ENCODE data around the gene BAIAP3.
"Not testable (repeated sequence)": the region's sequence is repeated elsewhere in the genome, so short reads cannot be mapped to it uniquely, and the experiment has no call there.

The BAIAP3 gene

GRCh38 chr16:1325673-1326371, 7.6 kb upstream of the BAIAP3 start:
- Histone ChIP-seq H3K36me3 (ENCODE audit: low read depth) (peaks cover 27% of the 10 kb centered on the region), H3K4me1 (ENCODE audit: insufficient read depth, poor library complexity, severe bottlenecking) (no peaks in the 10 kb centered on the region), H3K9me3 (ENCODE audit: severe bottlenecking) (no peaks in the 10 kb centered on the region), H3K27me3 (ENCODE audit: insufficient read depth, poor library complexity, severe bottlenecking) (no peaks in the 10 kb centered on the region), H3K27ac (ENCODE audit: poor library complexity, severe bottlenecking) (no peak overlapping the region), H3K4me3 (ENCODE audit: severe bottlenecking) (no peak overlapping the region)
- TF ChIP-seq, protein P1, sequence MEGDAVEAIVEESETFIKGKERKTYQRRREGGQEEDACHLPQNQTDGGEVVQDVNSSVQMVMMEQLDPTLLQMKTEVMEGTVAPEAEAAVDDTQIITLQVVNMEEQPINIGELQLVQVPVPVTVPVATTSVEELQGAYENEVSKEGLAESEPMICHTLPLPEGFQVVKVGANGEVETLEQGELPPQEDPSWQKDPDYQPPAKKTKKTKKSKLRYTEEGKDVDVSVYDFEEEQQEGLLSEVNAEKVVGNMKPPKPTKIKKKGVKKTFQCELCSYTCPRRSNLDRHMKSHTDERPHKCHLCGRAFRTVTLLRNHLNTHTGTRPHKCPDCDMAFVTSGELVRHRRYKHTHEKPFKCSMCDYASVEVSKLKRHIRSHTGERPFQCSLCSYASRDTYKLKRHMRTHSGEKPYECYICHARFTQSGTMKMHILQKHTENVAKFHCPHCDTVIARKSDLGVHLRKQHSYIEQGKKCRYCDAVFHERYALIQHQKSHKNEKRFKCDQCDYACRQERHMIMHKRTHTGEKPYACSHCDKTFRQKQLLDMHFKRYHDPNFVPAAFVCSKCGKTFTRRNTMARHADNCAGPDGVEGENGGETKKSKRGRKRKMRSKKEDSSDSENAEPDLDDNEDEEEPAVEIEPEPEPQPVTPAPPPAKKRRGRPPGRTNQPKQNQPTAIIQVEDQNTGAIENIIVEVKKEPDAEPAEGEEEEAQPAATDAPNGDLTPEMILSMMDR (IDR thresholded peaks at IDR 0.05; ENCODE audit: poor library complexity, severe bottlenecking): no peak
- ATAC-seq (ENCODE audit: low read depth) (peak; percentile 20; the same call in 2 of the 3 replicates), DNase-seq (ENCODE audit: low spot score) (no peak)

GRCh38 chr16:1326391-1326790, 7.1 kb upstream of the BAIAP3 start:
- no peak for ATAC-seq (ENCODE audit: low read depth)
- Histone ChIP-seq H3K36me3 (ENCODE audit: low read depth) (peaks cover 21% of the 10 kb centered on the region), H3K4me3 (ENCODE audit: severe bottlenecking) (no peak overlapping the region), H3K27ac (ENCODE audit: poor library complexity, severe bottlenecking) (no peak overlapping the region), H3K4me1 (ENCODE audit: insufficient read depth, poor library complexity, severe bottlenecking) (no peaks in the 10 kb centered on the region), H3K9me3 (ENCODE audit: severe bottlenecking) (no peaks in the 10 kb centered on the region), H3K27me3 (ENCODE audit: insufficient read depth, poor library complexity, severe bottlenecking) (peaks cover under 1% of the 10 kb centered on the region)
- DNase-seq (ENCODE audit: low spot score): no peak
- TF ChIP-seq, protein P1 (IDR thresholded peaks at IDR 0.05; ENCODE audit: poor library complexity, severe bottlenecking): no peak

DNA sequence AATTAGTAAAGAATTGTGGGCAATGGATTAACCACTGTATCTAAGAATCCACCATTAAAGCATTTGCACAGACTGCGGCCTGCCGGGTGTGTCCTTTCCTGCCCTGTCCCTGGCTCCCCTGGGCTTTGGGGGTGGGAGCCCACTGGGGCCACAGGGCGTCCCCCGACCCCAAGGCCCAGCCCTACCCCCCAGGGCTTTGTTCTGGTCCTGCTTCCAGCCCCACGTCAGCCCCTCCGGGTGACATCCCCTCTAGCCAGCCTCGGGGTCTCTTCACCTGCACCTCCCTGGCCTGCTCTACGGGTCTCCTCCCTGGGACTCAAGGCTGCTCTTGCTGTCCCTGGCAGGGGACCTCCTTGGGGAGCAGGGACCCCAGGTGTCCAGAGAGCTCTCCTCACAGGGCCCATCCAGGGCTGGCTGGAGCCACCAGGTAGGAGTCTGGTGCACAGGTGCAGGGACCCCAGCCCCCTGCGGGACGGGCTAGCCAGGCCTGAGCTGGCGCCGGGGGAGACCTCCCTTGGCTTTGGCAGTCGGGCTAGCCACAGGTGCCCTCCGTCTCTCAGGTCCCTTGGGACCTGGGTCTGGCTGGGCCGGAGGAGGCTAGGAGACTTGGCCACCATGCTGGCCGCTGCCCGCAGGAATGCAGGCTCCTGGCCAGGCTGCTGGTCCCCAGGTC, 6.4 kb upstream of the BAIAP3 start:
- H3K27ac ChIP-seq (ENCODE audit: poor library complexity, severe bottlenecking): no peak overlapping the region
- H3K36me3 ChIP-seq (ENCODE audit: low read depth): peaks cover 21% of the 10 kb centered on the region
- H3K4me1 ChIP-seq (ENCODE audit: insufficient read depth, poor library complexity, severe bottlenecking): peaks cover 6% of the 10 kb centered on the region
- DNase-seq (ENCODE audit: low spot score) (no peak), ATAC-seq (ENCODE audit: low read depth) (peak; percentile 17; the same call in 2 of the 3 replicates)
- TF ChIP-seq, protein P1 (IDR thresholded peaks at IDR 0.05; ENCODE audit: poor library complexity, severe bottlenecking): no peak
- peaks cover 7% of the 10 kb centered on the region for H3K27me3 ChIP-seq (ENCODE audit: insufficient read depth, poor library complexity, severe bottlenecking)
- H3K4me3 ChIP-seq (ENCODE audit: severe bottlenecking): no peak overlapping the region
- no peaks in the 10 kb centered on the region for H3K9me3 ChIP-seq (ENCODE audit: severe bottlenecking)

- no peak for DNase-seq (ENCODE audit: low spot score)
These were observed 5.9 kb upstream of the BAIAP3 start for GRCh38 chr16:1327619-1327947.

GRCh38 chr16:1328136-1328535, 5.3 kb upstream of the BAIAP3 start:
- not testable (repeated sequence) for H3K4me3 ChIP-seq (ENCODE audit: severe bottlenecking); ATAC-seq (ENCODE audit: low read depth); H3K9me3 ChIP-seq (ENCODE audit: severe bottlenecking); DNase-seq (ENCODE audit: low spot score); H3K4me1 ChIP-seq (ENCODE audit: insufficient read depth, poor library complexity, severe bottlenecking); H3K27ac ChIP-seq (ENCODE audit: poor library complexity, severe bottlenecking)
- Histone ChIP-seq H3K36me3 (ENCODE audit: low read depth) (peaks cover 15% of the 10 kb centered on the region), H3K27me3 (ENCODE audit: insufficient read depth, poor library complexity, severe bottlenecking) (peaks cover 18% of the 10 kb centered on the region)

More at GRCh38 chr16:1327619-1327947, 5.9 kb upstream of the BAIAP3 start:
- Histone ChIP-seq H3K27me3 (ENCODE audit: insufficient read depth, poor library complexity, severe bottlenecking) (peaks cover 12% of the 10 kb centered on the region), H3K4me1 (ENCODE audit: insufficient read depth, poor library complexity, severe bottlenecking) (peaks cover 6% of the 10 kb centered on the region), H3K9me3 (ENCODE audit: severe bottlenecking) (no peaks in the 10 kb centered on the region), H3K4me3 (ENCODE audit: severe bottlenecking) (no peak overlapping the region), H3K27ac (ENCODE audit: poor library complexity, severe bottlenecking) (no peak overlapping the region), H3K36me3 (ENCODE audit: low read depth) (peaks cover 17% of the 10 kb centered on the region)
- TF ChIP-seq, protein P1 (IDR thresholded peaks at IDR 0.05; ENCODE audit: poor library complexity, severe bottlenecking): no peak
- no peak for ATAC-seq (ENCODE audit: low read depth)

DNA sequence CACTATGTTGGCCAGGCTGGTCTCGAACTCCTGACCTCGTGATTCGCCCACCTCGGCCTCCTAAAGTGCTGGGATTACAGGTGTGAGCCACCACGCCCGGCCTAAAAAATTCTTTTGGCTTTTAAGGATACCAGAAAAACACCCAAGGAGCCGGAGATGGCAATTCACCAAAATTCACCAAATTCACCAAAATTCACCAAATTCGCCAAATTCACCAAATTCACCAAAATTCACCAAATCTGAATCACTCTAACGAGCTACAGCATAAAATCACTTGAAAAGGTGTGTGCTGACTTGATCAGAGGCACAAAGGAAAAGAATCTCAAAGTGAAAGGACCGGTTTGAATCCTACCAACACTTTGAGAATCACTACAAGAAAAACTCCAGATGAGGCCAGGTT, 4.5 kb upstream of the BAIAP3 start:
- peaks cover 10% of the 10 kb centered on the region for H3K36me3 ChIP-seq (ENCODE audit: low read depth)
- not testable (repeated sequence) for H3K4me3 ChIP-seq (ENCODE audit: severe bottlenecking); H3K9me3 ChIP-seq (ENCODE audit: severe bottlenecking); ATAC-seq (ENCODE audit: low read depth); H3K27ac ChIP-seq (ENCODE audit: poor library complexity, severe bottlenecking); DNase-seq (ENCODE audit: low spot score); H3K4me1 ChIP-seq (ENCODE audit: insufficient read depth, poor library complexity, severe bottlenecking)
- H3K27me3 ChIP-seq (ENCODE audit: insufficient read depth, poor library complexity, severe bottlenecking): peaks cover 24% of the 10 kb centered on the region

Measured in RWPE2 (cell line).